Activated CD4-positive, CD25-positive, alpha-beta regulatory T cell (primary cell): Measurements from ENCODE around the gene CERCAM.

Source experiments
- DNase-seq, 4 experiments: peaks; one replicate each; lab custom pipeline; 2025; lab: John Stamatoyannopoulos, UW

Gene CERCAM

DNA sequence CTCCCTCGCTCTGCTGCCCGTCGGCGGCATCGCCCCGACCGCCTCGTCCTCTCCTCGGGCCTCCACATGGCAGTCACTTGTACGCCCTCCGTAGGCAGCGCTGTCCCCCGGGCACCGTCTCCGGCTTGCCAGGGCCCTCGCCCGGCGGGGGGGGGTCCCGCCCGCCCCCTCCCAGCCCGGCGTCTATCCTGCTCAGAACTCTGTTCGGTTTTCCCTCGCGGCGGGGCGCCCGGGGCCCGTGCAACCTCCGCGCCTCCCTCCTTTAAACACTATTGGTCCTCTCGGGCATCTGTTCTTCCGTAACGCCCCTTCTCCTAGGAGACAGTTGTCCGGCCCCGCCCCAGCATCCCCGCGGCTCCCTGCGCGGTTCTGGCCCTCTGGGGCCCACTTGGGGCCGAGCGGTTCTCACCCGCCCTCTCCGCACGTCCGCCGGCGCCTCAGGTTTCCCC is 36.0 kb downstream of the CERCAM start:
- DNase-seq: peak; percentile 30 to 58 (median 40)

DNA sequence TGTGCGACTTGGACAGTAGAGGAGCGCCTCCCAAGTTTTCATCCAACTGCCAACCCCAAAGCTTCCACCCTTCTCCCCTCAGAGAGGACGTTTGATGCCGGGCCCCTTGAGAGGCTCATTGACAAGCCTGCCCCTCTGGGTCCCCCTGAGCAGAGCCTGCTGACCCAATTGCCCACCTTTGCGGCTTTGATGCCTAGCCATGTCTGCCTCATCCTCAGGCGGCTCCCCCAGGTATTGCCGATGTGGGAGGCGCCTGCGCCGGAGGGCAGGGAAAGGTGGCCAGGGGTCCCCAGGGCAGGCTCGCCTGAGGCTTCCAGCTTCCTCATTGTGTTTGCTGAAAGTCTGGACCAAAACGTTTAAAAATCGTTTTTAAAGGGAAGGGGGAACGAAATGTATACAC is 36.5 kb downstream of the CERCAM start:
- DNase-seq: no peak

DNA sequence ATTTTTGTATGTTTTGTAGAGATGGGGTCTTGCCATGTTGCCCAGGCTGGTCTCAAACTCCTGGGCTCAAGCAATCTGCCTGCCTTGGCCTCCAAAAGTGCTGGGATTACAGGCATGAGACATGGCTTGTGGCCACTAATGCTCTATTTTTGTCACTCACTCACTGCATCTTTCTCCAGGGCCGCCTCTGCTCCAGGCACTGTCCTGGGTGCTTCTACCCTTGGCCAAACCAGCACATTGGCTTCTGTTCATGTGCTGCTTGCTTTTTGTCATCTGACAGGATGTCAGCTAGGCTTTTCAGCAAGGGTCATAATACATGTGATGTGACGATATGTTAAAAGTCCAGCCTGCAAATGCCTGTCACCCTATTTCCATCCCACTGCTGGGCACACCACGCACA is 38.4 kb downstream of the CERCAM start:
- no peak for DNase-seq

DNA sequence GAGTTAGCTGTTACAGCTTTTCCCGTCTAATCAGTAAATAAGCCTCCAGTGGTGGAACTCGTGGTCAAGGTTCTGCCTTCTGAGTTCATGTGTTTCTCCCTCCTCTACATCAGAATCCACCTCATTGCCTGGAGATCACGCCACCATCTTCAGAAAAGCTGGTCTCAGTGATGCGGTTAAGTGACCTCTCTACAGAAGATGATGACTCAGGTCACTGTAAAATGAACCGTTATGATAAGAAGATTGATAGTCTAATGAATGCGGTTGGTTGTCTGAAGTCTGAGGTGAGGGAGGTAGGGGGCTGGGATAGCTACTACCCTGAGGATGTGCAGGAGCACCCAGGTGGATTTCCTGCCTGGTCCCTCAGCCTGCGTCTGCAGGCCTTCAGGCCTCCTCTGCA is 48.4 kb downstream of the CERCAM start:
- DNase-seq: no peak

DNA sequence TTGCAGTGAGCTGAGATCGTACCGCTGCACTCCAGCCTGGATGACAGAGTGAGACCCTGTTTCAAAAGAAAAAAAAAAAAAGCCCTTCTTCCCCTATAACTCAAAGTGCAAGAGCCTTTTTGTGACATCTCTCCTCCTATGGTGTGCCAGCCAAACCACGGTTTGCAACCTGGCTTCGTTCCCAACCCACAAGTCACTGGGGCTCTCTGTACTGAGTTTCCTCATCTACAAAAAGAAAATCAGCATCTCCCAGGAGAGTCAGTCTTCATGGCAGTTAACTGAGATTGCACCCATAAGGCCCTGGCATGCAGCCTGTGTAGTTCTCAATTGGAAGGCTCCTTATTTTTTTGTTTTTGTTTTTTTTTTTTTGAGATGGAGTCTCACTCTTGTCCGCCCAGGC is 49.9 kb downstream of the CERCAM start:
- DNase-seq: no peak

DNA sequence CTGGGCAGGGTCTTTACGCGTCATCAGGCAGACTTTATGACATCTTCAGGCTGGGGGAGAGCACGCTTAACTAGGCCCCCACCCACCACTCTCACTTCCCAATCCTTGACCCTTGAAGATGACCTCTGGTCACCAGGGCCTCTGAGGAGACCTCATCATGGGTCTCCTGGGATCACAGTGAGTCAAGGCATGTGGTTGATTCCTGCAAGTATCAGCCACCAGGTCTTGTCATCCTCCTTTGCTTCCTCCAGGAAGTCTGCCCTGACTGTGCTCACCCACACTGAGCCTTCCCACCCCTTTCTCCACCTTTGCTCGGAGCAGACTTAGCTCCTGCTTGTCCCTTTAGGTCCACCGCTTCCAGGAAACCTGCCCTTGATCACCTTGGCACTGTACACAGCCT is 52.4 kb downstream of the CERCAM start:
- DNase-seq: no peak

DNA sequence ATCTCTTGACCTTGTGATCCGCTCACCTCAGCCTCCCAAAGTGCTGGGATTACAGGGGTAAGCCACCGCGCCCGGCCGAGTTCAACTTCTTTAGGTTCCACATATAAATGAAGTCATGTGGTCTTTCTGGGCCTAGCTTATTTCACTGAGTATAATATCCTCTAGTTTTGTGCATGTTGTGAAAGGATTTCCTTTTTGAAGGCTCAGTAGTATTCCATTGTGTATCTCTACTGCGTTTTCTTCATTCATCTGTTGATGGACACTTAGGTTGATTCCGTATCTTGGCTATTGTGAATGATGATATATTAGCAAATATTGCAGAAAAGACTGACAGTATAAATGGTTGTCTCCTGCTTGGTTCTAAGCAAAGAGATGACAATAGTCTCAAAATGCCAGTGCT is 55.2 kb downstream of the CERCAM start:
- no peak for DNase-seq

DNA sequence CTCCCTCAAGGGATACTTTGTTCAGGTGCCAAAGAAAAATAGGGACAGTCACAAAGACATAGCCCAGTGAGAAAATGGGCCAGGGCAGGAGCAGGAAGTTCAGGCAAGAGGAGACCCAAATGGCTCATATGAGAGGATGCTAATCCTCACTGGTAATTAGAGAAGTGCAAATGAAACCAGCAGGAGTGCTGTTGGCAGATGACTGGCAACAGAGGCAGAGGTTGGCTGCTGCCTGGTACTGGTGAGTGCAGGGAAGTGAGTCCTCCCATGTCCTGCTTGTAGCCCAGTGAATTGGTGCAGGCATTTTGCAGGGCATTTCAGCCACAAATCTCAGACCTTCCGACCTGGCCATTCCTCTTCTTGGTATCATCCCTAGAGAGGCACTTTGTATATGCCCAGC is 58.6 kb downstream of the CERCAM start:
- DNase-seq: no peak

DNA sequence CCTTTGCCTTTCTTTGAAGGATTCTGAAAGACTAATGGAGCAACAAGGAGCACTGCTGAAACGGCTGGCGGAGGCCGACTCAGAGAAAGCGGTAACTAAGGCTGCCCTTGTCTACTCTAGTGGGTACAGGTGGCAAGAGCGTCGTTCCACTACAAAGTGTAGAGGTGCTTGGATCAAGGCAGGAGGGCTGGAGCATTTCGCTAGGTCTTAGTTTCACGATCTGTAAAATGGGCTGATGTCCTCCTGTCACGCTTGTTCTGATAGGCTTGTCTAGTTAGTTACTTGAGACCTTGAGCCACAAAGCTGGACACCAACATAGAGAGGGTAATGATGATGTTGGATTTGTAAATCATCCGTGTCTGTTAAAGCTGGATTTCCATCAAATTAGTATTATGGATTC is 60.9 kb downstream of the CERCAM start:
- DNase-seq: no peak

DNA sequence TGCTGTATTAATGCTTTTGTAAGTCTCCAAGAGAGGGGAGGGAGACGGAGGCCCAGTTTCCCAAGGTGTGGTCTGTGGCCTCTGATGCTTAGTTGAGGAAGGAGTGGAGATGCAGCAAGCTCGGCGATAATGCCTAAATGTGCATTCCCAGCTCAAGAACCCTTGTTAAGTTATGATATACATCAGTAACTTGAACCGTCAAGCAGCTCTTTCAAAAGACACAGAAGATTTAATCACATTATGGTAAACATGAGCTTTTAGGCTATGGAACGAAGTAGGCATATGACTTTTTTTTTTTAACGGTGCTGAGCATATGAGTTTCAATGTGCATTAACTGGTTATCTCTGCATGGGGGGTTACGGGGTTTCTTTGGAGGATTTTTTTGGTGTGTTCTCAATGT is 61.5 kb downstream of the CERCAM start:
- DNase-seq: no peak

DNA sequence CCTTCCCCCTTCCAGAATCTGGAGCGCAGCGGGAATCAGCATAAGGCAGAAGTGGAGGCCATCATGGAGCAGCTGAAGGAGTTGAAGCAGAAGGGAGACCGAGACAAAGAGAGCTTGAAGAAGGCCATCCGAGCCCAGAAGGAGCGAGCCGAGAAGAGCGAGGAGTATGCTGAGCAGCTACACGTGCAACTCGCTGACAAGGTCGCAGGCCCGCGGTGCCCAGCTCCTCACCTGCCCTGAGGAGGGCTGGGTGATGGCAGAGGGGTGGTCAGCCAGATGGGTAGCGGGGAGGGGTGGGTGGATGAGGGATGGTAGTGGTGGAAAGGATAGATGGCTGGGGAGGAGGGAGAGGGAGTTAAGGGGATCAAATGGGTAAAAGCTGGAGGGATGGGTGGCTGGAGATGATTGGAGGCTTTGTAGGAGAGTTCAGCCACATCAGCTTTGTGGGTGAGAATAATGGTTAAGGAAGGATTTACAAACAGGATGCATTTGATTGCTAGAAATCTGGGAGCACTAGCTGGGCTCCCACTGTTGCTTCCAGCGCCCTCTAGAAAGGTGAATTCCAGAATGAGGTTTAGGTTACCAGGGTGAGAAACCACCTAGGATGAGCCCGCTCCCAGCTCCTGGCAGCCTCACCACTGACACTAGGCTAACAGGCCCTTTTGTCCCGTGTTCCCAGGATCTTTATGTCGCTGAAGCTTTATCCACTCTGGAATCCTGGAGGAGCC is 64.2 kb downstream of the CERCAM start:
- DNase-seq: no peak

DNA sequence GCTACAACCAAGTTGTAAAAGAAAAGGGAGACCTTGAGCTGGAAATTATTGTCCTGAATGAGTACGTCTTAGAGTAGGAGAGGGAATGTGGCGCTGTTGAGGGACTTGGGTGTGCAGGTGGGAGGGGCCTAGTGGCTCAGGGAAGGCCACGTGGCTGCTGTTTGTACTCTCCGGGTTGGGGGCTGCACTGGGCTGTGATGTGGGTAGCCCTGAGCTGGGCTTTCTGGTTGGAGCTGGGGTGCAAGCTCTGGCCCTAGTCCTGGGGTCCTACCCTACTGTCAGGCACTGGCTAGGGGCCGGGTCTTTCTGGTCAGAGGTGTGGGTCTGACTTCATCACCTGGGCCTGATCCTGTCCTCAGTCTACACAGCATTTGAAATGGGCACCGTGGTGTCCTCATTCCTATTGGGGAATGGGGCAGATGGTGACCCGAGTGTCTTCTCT is 64.8 kb downstream of the CERCAM start:
- no peak for DNase-seq

DNA sequence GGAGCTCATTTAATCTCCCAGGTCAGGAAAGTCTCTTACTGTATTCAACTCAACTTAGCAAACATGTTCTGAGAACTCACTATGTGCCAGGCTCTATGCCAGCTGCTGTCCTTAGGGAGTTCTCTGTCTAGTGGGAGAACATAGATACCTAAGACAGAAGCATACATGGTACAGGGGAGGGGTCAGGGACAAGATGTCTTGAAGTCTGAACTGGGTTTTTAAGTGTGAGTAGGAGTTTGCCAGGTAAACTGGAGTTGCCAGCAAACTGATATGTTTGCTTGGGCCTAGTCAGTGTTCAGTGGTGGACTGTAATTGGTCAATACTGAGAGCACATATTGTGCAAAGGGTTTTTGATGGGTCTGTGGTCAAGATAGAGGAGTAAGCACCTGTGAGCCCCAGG is 65.5 kb downstream of the CERCAM start:
- no peak for DNase-seq
